HL-60 (cell line): ENCODE measurements around the gene ME2.
"Not testable (repeated sequence)": the region's sequence is repeated elsewhere in the genome, so short reads cannot be mapped to it uniquely, and the experiment has no call there.

Experiments
- DNase-seq, 2 experiments: peaks; one replicate each; pipeline ENCODE4 v3.0.0-alpha.2; 2010 to 2020; ENCODE audit warnings: low read depth in 1 of 2, low spot score in 1 of 2
- H3K27ac ChIP-seq: fragments of 250-450 bp; sonication (Bioruptor Pico); replicated peaks from 2 replicates; pipeline ENCODE4 v1.5.1; 2020; ENCODE audit warnings: mild to moderate bottlenecking, moderate library complexity
- H3K27me3 ChIP-seq: fragments of 250-450 bp; sonication (Bioruptor Pico); 2 replicates; pipeline ENCODE4 v1.5.1; 2021; ENCODE audit warnings: mild to moderate bottlenecking, moderate library complexity; ENCODE audit not compliant: insufficient read depth, poor library complexity, severe bottlenecking
- H3K4me3 ChIP-seq: replicated peaks from 2 replicates; pipeline ENCODE4 v1.5.1; 2011; ENCODE audit warnings: mild to moderate bottlenecking, control low read depth, low read length; ENCODE audit not compliant: insufficient read depth
- GABPA ChIP-seq: IDR thresholded peaks from 2 replicates; pipeline ENCODE4 v1.6.1; 2012; ENCODE audit warnings: low read depth
- POLR2AphosphoS5 ChIP-seq: IDR thresholded peaks from 2 replicates; pipeline ENCODE4 v1.6.1; 2012; ENCODE audit warnings: low read depth
- SPI1 ChIP-seq: IDR thresholded peaks from 2 replicates; pipeline ENCODE4 v1.6.1; 2012; ENCODE audit warnings: low read depth, mild to moderate bottlenecking, borderline replicate concordance
- TF ChIP-seq, protein P1 (sequence below): IDR thresholded peaks from one replicate; pipeline ENCODE4 v1.5.1; 2011; ENCODE audit warnings: low read length, control low read depth, inconsistent platforms; ENCODE audit not compliant: insufficient read depth
- TF ChIP-seq, protein P2 (sequence below): IDR thresholded peaks from 2 replicates; pipeline ENCODE4 v1.6.1; 2012; ENCODE audit warnings: low read depth; ENCODE audit not compliant: insufficient replicate concordance

The ME2 gene

DNA sequence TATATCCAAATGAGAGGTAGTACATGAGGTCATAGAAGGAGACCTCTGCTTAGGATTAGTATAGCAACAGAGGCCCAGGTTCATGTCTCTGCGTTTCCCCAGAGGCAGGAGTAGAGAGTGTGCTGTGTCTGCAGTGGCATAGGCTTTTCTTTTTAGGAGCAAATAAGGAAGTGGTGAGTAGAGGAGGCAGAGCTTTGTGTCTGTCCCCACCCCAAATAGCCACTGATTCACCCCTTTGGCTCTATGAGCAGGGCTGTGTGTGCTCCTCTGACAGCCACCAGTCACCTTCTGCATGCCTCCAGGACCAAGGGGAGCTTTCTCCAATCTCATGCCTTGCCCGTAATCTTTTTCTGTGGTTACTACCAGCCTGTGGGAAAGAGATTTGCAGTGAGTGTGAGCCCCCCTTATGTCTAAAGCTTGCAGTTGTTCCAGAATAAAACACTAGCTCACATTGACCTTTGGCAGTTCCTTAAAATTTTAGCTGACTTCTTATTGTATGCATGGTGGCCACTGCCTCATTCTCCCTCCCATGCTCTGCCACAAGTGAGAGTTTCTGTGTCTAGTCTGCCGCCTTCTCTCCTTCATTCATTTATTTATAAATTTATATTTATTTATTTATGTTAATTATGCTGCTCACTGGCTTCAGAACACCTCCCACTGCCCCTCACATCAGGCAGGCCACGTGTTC lies 65.5 kb downstream of the ME2 start:
- no peaks in the 10 kb centered on the region for H3K27me3 ChIP-seq
- no peak overlapping the region for H3K4me3 ChIP-seq
- peak in 1 of 2 experiments; percentile 28 for DNase-seq
- no peak overlapping the region for H3K27ac ChIP-seq
- no peak for TF ChIP-seq GABPA
- TF ChIP-seq, protein P1, sequence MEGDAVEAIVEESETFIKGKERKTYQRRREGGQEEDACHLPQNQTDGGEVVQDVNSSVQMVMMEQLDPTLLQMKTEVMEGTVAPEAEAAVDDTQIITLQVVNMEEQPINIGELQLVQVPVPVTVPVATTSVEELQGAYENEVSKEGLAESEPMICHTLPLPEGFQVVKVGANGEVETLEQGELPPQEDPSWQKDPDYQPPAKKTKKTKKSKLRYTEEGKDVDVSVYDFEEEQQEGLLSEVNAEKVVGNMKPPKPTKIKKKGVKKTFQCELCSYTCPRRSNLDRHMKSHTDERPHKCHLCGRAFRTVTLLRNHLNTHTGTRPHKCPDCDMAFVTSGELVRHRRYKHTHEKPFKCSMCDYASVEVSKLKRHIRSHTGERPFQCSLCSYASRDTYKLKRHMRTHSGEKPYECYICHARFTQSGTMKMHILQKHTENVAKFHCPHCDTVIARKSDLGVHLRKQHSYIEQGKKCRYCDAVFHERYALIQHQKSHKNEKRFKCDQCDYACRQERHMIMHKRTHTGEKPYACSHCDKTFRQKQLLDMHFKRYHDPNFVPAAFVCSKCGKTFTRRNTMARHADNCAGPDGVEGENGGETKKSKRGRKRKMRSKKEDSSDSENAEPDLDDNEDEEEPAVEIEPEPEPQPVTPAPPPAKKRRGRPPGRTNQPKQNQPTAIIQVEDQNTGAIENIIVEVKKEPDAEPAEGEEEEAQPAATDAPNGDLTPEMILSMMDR: no peak
- TF ChIP-seq SPI1: peak; percentile 83

DNA sequence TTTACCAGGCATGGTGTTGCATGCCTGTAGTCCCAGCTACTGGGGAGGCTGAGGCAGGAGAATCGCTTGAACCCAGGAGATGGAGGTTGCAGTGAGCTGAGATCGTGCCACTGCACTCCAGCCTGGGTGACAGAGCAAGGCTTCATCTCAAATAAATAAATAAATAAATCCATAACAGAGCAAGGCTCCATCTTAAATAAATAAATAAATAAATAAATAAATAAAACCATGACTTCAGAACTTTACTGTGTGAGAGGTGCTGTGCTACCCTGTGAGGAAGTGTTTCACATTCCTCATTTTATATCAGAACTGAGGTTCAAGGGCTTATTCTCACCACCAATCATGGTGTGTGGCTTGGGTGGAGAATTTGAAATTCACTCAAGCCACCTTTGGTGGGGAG lies 67.0 kb downstream of the ME2 start:
- not testable (repeated sequence) for H3K27me3 ChIP-seq, H3K4me3 ChIP-seq, DNase-seq, H3K27ac ChIP-seq

DNA sequence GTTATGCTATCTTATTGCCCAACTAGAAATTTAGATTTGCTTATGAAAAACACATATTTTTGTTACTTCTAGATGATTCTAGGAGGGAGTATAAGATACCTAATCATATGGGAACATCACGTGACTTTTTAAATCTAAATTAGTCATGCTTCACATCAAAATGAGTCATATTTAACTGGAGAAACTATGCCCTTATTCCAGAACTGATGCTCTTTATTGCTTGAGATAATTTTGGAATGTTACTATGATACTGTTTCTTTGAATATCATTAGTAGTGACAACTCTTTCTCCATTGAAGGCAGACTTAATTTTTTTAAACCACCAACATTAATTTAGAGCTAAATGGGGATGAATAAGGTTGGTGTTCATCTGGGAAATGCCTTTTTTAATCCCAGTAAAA lies 69.0 kb downstream of the ME2 start:
- TF ChIP-seq, protein P1: no peak

DNA sequence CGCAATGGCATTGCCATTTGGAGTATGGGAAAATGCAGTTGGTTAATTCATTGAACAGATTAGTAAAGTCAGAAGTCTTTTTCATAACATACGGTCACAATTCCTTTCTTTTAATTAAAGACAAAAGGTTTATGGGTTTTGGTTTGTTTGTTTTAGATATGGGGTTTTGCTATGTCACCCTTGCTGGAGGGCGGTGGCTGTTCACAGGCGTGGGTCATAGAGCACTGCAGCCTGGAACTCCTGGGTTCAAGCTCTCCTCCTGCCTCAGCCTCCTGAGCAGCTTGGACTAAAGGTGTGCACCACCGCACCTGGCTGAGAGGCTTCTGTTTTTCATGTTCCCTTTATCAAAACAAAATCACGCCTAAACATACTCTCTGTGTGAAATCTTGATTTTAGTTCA lies 70.3 kb downstream of the ME2 start:
- no peak overlapping the region for H3K4me3 ChIP-seq
- TF ChIP-seq GABPA: no peak
- TF ChIP-seq, protein P1: no peak
- TF ChIP-seq SPI1: no peak
- no peak for TF ChIP-seq POLR2AphosphoS5
- TF ChIP-seq, protein P2, sequence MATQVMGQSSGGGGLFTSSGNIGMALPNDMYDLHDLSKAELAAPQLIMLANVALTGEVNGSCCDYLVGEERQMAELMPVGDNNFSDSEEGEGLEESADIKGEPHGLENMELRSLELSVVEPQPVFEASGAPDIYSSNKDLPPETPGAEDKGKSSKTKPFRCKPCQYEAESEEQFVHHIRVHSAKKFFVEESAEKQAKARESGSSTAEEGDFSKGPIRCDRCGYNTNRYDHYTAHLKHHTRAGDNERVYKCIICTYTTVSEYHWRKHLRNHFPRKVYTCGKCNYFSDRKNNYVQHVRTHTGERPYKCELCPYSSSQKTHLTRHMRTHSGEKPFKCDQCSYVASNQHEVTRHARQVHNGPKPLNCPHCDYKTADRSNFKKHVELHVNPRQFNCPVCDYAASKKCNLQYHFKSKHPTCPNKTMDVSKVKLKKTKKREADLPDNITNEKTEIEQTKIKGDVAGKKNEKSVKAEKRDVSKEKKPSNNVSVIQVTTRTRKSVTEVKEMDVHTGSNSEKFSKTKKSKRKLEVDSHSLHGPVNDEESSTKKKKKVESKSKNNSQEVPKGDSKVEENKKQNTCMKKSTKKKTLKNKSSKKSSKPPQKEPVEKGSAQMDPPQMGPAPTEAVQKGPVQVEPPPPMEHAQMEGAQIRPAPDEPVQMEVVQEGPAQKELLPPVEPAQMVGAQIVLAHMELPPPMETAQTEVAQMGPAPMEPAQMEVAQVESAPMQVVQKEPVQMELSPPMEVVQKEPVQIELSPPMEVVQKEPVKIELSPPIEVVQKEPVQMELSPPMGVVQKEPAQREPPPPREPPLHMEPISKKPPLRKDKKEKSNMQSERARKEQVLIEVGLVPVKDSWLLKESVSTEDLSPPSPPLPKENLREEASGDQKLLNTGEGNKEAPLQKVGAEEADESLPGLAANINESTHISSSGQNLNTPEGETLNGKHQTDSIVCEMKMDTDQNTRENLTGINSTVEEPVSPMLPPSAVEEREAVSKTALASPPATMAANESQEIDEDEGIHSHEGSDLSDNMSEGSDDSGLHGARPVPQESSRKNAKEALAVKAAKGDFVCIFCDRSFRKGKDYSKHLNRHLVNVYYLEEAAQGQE: no peak
- no peaks in the 10 kb centered on the region for H3K27me3 ChIP-seq
- no peak for DNase-seq
- no peak overlapping the region for H3K27ac ChIP-seq

More for the DNA sequence above, 69.0 kb downstream of the ME2 start:
- Histone ChIP-seq H3K27ac (no peak overlapping the region), H3K27me3 (no peaks in the 10 kb centered on the region), H3K4me3 (no peak overlapping the region)
- no peak for DNase-seq

DNA sequence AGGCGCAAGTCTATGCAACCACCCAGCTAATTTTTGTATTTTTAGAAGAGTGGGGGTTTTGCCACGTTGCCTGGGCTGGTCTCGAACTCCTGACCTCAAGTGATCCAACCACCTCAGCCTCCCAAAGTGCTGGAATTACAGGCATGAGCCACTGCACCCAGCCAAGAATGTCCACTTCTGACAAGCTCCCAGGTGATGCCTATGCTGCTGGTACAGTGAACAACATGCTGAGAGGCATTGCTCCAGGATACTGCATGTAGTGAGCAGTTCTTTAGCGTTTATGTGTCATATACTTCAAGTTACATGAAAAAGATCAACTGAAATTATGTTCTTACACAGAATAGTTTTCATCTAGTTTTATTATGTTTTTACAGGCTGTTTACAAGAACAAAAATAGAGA lies 71.7 kb downstream of the ME2 start:
- H3K27ac ChIP-seq: no peak overlapping the region
- no peaks in the 10 kb centered on the region for H3K27me3 ChIP-seq
- TF ChIP-seq, protein P1: no peak
- 0 out of 2 replicates have a peak, but pooled peaks have one; percentile 24 for TF ChIP-seq POLR2AphosphoS5
- H3K4me3 ChIP-seq: no peak overlapping the region
- DNase-seq: no peak
